Esophagus (tissue), 2 donors: Measurements from ENCODE around the gene ANKRD2. TPM values are rescaled to one million over a fixed set of nuclear protein-coding genes. Genes with fewer than 3 reads are reported as not detected.
"Not testable (repeated sequence)": the region's sequence is repeated elsewhere in the genome, so short reads cannot be mapped to it uniquely, and the experiment has no call there.

ENCODE experiments used
- H3K27ac ChIP-seq, 2 donors: one replicate each; pipeline ENCODE4 v1.5.1; 2013; ENCODE audit warnings: low read depth in 2 of 2, mild to moderate bottlenecking in 2 of 2, inconsistent platforms in 1 of 2, low read length in 1 of 2, moderate library complexity in 1 of 2
- H3K27me3 ChIP-seq, 2 donors: one replicate each; pipeline ENCODE4 v1.6.1; 2013; ENCODE audit warnings: low read length in 2 of 2, control low read depth in 1 of 2, mild to moderate bottlenecking in 1 of 2; ENCODE audit not compliant: insufficient read depth in 2 of 2, control insufficient read depth in 1 of 2
- H3K36me3 ChIP-seq, 2 donors: one replicate each; pipeline ENCODE4 v1.6.1; 2013; ENCODE audit warnings: low read length in 1 of 2; ENCODE audit not compliant: control insufficient read depth in 2 of 2, insufficient read depth in 2 of 2
- H3K4me1 ChIP-seq, 2 donors: one replicate each; pipeline ENCODE4 v1.6.1; 2013; ENCODE audit warnings: low read length in 1 of 2; ENCODE audit not compliant: control insufficient read depth in 2 of 2, insufficient read depth in 2 of 2
- H3K4me3 ChIP-seq, 2 donors: one replicate each; pipeline ENCODE4 v1.5.1; 2013; ENCODE audit warnings: low read length in 2 of 2, mild to moderate bottlenecking in 2 of 2, low read depth in 1 of 2, moderate library complexity in 1 of 2
- H3K9me3 ChIP-seq, 2 donors: one replicate each; pipeline ENCODE4 v1.6.1; 2013; ENCODE audit warnings: mild to moderate bottlenecking in 2 of 2, low read depth in 1 of 2, low read length in 1 of 2, moderate library complexity in 1 of 2; ENCODE audit not compliant: control insufficient read depth in 2 of 2, insufficient read depth in 1 of 2
- WGBS, 2 donors: extraction: QIAGEN DNeasy Blood & Tissue Kit; methylation state at CpG; one replicate each; pipeline ENCODE4 v1.1.7; 2013; 5-methylcytosine and 5-hydroxymethylcytosine counted together
- polyA plus RNA-seq, 2 donors: library from polyadenylated mRNA; stranded (reverse); fragments of 200-250 nt; gene quantifications; one replicate each; pipeline ENCODE4 v1.2.3, GENCODE V29; 2013
- donor health status: healthy with polysubstance abuse.
- donor health status: Bipolar disorder and iron deficiency.

ANKRD2 gene
- polyA plus RNA-seq, 2 donors = 0.43 to 0.46 TPM

DNA sequence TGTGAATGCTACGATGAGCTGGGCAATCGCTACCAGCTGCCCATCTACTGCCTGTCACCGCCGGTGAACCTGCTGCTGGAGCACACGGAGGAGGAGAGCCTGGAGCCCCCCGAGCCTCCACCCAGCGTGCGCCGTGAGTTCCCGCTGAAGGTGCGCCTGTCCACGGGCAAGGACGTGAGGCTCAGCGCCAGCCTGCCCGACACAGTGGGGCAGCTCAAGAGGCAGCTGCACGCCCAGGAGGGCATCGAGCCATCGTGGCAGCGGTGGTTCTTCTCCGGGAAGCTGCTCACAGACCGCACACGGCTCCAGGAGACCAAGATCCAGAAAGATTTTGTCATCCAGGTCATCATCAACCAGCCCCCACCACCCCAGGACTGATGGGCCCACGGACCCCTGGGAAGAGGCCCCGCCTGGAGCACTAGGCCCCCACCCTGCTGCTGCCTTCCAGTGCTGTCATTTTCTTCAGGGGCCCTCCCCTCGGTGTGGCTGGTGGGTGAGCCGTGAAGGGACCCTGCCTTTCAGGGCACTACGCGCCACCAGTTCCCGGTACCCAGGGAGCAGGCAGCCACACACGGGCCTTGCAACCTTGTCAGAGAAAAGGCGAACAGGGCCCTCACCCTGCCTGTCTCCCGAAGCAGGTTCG is 2.3 kb upstream of the ANKRD2 start:
- H3K4me3 ChIP-seq = no peak overlapping the region
- H3K4me1 ChIP-seq = peaks cover 4 to 23% of the 10 kb centered on the region in 2 donors
- H3K36me3 ChIP-seq = peaks cover 0 to 6% of the 10 kb centered on the region in 2 donors
- no peaks in the 10 kb centered on the region for H3K9me3 ChIP-seq
- WGBS, 2 donors = 73 to 75% methylated on average over 33 of the region's 33 CpGs
- H3K27me3 ChIP-seq = no peaks in the 10 kb centered on the region
- peak overlapping the region; percentile 75 to 78 for H3K27ac ChIP-seq

DNA sequence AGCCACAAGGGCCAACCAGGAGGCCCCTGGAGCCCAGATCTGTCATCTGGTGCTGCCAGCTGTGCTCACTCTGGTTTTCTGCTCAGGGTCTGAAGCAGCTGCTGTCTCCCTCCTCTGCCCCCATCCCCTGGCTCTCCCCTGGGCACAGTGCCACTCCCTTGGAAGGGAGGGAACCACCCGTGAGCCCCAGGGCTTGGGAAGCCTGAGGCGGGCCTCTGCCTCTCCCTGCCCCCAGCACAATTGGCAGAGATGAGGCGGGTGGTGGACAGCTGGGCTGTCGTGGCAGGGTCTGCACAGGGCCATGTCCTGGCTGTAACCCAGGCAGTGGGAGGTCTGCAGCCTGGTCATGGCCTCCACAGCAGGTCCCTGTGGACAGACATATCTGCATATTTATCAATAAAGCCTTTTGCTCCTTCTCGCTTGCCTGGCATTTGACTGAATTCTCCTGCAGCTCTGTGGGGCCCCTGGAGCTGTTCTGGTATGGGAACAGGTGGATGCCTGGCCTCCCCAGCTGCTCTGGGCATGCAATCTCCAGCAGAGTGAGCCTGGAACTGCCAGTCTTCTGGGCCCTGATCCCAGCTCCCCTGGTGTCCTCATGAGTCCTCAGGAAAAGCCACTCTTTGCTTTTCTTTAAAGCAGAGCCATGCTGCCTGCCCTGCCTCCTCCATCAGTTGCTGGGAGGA is 1.6 kb upstream of the ANKRD2 start:
- H3K4me3 ChIP-seq = no peak overlapping the region
- H3K27me3 ChIP-seq = no peaks in the 10 kb centered on the region
- no peaks in the 10 kb centered on the region for H3K9me3 ChIP-seq
- H3K27ac ChIP-seq = peak overlapping the region; percentile 75 to 78
- H3K36me3 ChIP-seq = peaks cover 0 to 6% of the 10 kb centered on the region in 2 donors
- WGBS, 2 donors = 56 to 57% methylated on average over 5 of the region's 5 CpGs
- H3K4me1 ChIP-seq = peaks cover 4 to 23% of the 10 kb centered on the region in 2 donors

DNA sequence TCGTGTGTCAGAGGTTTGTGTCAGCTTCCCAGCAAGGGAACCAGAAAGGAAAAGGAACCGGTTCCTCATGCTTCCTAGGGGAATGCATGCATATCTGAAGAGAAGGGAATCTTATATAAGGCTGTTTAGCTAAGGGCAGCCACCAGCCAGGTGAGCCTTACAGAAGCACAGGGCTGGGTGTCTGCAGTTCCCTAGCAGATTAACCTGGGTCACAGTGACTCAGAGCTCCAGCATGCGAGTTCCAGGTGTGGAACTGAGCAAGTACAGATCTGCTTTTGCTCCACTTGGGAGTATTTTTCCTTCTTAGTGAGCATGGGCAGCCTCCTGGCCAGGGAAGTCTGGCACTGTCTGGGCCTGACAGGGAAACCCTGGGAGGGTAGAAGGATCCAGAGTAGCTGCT is 957 bp upstream of the ANKRD2 start:
- WGBS, 2 donors = 51 to 62% methylated on average over 3 of the region's 3 CpGs
- Histone ChIP-seq H3K27ac (peak overlapping the region; percentile 95 to 97), H3K36me3 (peaks cover 0 to 6% of the 10 kb centered on the region in 2 donors), H3K9me3 (no peaks in the 10 kb centered on the region), H3K4me3 (no peak overlapping the region), H3K27me3 (no peaks in the 10 kb centered on the region), H3K4me1 (peaks cover 4 to 23% of the 10 kb centered on the region in 2 donors)

DNA sequence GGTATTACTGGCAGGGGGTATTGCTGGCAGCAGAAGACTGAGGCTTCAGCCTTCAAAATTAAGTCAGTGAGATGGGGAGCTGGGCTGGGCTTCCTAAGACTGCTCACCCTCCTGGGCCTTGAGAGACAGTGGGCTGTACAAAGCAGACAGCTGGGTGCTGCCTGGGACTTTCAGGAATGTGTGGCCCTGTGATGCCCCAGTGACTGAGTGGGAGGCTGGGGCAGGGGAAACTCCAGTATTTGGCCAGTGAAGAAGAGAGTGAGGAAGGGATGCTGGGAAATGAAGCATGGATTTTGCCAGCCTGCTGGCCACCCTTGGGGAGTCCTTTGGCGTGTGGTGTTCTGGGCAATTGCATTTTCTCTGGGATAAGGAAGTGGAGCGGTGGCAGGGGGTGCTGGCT is 442 bp downstream of the ANKRD2 start:
- Histone ChIP-seq H3K27ac (peak overlapping the region in 1 of 2 donors; percentile 6), H3K4me1 (peaks cover 4 to 23% of the 10 kb centered on the region in 2 donors)
- 92 to 96% methylated on average over 2 of the region's 2 CpGs for WGBS, 2 donors

DNA sequence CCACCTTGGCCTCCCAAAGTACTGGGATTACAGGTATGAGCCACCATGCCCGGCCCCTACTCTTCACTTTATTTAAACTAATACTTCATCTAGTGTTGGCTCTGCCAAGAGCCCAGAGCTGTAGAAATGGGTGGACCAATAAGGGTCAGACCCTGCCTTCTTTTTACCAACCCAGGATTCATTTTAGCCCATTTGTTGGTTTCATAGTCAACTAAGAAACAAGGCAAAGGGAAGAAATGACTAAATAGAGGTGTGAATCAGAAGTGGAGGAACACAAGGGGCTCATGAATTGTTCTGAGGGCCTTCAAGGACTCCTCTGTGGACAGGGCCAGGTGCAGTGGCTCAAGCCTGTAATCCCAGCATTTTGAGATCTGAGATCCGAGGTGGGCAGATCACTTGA is 1.1 kb downstream of the ANKRD2 start:
- H3K27ac ChIP-seq = no peak overlapping the region

More for the DNA sequence above, 442 bp downstream of the ANKRD2 start:
- H3K36me3 ChIP-seq = peaks cover 0 to 3% of the 10 kb centered on the region in 2 donors
- H3K27me3 ChIP-seq = no peaks in the 10 kb centered on the region
- no peak overlapping the region for H3K4me3 ChIP-seq
- no peaks in the 10 kb centered on the region for H3K9me3 ChIP-seq

DNA sequence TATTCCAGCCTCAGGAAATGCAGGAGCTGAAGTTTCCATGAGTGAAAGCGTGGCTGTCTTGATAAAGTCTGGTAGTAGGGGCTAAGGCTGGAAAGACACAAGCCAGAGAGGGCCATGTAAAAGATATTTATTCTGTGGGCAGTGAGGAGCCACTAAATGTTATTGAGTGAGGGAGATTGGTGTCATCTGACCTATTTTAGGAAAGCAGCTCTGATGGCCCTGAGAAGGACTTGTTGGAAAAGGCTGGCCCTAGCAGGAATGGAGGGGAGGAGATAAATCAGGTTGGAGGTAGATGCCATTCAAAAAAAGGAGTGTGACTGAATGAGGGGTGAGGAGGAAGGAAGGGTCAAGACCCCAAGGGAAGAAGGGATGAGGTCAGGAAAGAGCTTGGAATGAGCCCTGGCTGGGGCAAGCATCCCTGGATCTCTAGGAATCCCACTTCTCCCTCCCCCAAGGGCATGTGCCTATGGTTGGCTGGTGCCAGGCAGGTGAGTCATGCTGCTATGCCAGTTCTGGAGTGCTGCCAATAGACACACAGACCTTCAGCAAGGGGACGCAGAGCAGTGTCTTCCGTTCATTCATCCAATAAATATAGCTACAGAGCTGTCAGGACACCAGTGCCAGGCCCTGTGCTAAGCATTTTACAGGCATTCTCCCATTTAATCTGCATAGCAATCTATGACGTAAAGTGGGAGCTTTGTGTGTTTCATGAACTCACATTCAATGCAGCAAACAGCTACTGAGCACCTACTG is 2.0 kb downstream of the ANKRD2 start:
- no peak overlapping the region for H3K4me3 ChIP-seq
- 44 to 45% methylated on average over 4 of the region's 4 CpGs for WGBS, 2 donors
- H3K36me3 ChIP-seq = peaks cover 0 to 2% of the 10 kb centered on the region in 2 donors
- no peaks in the 10 kb centered on the region for H3K27me3 ChIP-seq
- H3K4me1 ChIP-seq = peaks cover 4 to 23% of the 10 kb centered on the region in 2 donors
- H3K9me3 ChIP-seq = no peaks in the 10 kb centered on the region
- peak overlapping the region in 1 of 2 donors; percentile 33 for H3K27ac ChIP-seq

More for the DNA sequence above, 1.1 kb downstream of the ANKRD2 start:
- WGBS, 2 donors = 68 to 69% methylated on average over 2 of the region's 2 CpGs
- Histone ChIP-seq H3K4me1 (peaks cover 4 to 23% of the 10 kb centered on the region in 2 donors), H3K27me3 (no peaks in the 10 kb centered on the region), H3K36me3 (peaks cover 0 to 2% of the 10 kb centered on the region in 2 donors), H3K9me3 (no peaks in the 10 kb centered on the region), H3K4me3 (no peak overlapping the region)

DNA sequence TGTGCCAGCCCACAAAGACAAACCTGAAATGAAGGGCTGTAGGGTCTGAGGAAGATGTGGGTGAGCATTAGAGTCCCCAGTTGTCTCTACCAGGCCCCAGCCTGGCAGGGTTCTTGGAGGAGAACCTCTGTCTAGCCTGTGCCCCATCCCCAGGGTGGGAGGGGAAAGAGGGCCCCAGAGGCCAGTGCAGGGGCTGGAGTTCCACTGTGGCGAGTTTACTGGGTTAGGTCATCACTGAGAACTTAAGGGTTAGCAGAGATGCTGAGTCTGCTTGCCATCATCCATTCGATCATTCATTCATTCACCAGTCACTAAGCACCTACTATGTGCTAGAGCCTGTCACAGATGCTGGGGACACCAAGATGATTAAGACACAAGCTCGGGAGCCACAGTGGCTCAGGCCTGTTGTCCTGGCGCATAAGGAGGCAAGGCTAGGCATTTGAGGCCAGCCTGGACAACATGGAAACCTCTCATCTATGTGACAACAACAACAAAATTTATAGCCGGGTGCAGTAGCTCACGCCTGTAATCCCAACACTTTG is 2.6 kb downstream of the ANKRD2 start:
- no peaks in the 10 kb centered on the region for H3K9me3 ChIP-seq
- peaks cover 4 to 23% of the 10 kb centered on the region in 2 donors for H3K4me1 ChIP-seq
- no peak overlapping the region for H3K4me3 ChIP-seq
- peaks cover 0 to under 1% of the 10 kb centered on the region in 2 donors for H3K36me3 ChIP-seq
- 83 to 85% methylated on average over 6 of the region's 6 CpGs for WGBS, 2 donors
- H3K27ac ChIP-seq = peak overlapping the region in 1 of 2 donors; percentile 33
- no peaks in the 10 kb centered on the region for H3K27me3 ChIP-seq

DNA sequence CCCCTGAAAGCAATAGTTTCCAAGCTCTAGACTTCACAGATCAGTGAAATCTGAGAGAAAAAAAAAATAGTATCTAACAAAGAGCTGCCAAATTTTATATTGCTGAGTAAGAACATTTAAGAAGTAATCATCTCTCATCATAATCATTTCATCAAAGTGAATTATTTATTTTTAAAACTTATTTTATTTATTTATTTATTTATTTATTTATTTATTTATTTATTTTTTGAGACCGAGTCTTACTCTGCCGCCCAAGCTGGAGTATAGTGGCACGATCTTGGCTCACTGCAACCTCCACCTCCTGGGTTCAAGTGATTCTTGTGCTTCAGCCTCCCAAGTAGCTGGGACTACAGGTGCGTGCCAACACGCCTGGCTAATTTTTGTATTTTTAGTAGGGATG is 3.9 kb downstream of the ANKRD2 start:
- not testable (repeated sequence) for H3K27me3 ChIP-seq, H3K9me3 ChIP-seq, H3K27ac ChIP-seq, H3K36me3 ChIP-seq, H3K4me3 ChIP-seq
- H3K4me1 ChIP-seq = peaks cover 4 to 12% of the 10 kb centered on the region in 2 donors
- 59 to 62% methylated on average over 5 of the region's 5 CpGs for WGBS, 2 donors

DNA sequence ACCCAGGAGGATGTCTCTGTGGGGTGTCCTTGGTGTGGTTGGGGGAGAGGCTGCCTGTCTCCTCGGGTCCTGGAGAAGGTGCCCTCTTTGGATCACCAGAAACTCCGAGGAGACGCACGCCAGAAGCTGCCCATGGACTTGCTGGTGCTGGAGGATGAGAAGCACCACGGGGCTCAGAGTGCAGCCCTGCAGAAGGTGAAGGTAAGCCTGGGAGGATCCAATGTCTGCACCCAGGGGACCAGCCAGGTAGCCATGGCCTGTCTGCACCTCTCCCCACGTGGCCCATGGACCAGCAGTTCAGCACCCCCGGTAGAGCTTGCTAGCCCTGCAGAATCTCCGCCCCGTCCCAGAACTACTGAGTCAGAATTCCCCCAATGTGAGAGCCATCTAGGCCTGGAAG is 5.1 kb downstream of the ANKRD2 start:
- Histone ChIP-seq H3K9me3 (no peaks in the 10 kb centered on the region), H3K36me3 (no peaks in the 10 kb centered on the region), H3K4me3 (no peak overlapping the region), H3K27ac (no peak overlapping the region), H3K27me3 (no peaks in the 10 kb centered on the region), H3K4me1 (peaks cover 0 to 8% of the 10 kb centered on the region in 2 donors)
- 82 to 83% methylated on average over 9 of the region's 9 CpGs for WGBS, 2 donors
